Renal cortical epithelial cell (primary cell): ENCODE measurements around the gene ACADVL. TPM values are rescaled to one million over a fixed set of nuclear protein-coding genes. Genes with fewer than 3 reads are reported as not detected.

Experiments
- DNase-seq: peaks from one replicate; pipeline ENCODE4 v3.0.0-alpha.2; 2011; ENCODE audit warnings: low read depth
- total RNA-seq: library from RNA; depleted of rRNA; stranded (reverse); fragments of >200 nt; gene quantifications from 2 replicates; pipeline ENCODE4 v1.2.3, GENCODE V29; 2014

ACADVL gene
- total RNA-seq, 1 donor from 2014 or later = 307 TPM

GRCh38 chr17:7191571-7192270 lies 28.0 kb upstream of the ACADVL start:
- DNase-seq = no peak

- DNase-seq = no peak
These were observed 27.3 kb upstream of the ACADVL start for GRCh38 chr17:7192271-7192937.

- no peak for DNase-seq
These were observed 23.8 kb upstream of the ACADVL start for GRCh38 chr17:7195971-7196370.

- no peak for DNase-seq
These were observed 22.9 kb upstream of the ACADVL start for GRCh38 chr17:7196651-7197401.

- DNase-seq = no peak
These were observed 16.3 kb upstream of the ACADVL start for GRCh38 chr17:7203391-7203790.

GRCh38 chr17:7204336-7204735 lies 15.4 kb upstream of the ACADVL start:
- DNase-seq = no peak

- peak; percentile 33 for DNase-seq
These were observed 14.8 kb upstream of the ACADVL start for GRCh38 chr17:7204828-7205461.

GRCh38 chr17:7205561-7205960 lies 14.2 kb upstream of the ACADVL start:
- DNase-seq = no peak

GRCh38 chr17:7207120-7208001 lies 12.4 kb upstream of the ACADVL start:
- DNase-seq = no peak

GRCh38 chr17:7208027-7208571 lies 11.6 kb upstream of the ACADVL start:
- DNase-seq = no peak

- DNase-seq = no peak
These were observed 10.8 kb upstream of the ACADVL start for GRCh38 chr17:7208754-7209460.

GRCh38 chr17:7211491-7212273 lies 8.1 kb upstream of the ACADVL start:
- no peak for DNase-seq

- peak; percentile 71 for DNase-seq
These were observed 5.8 kb upstream of the ACADVL start for GRCh38 chr17:7213895-7214299.

- peak; percentile 90 for DNase-seq
These were observed 5.2 kb upstream of the ACADVL start for GRCh38 chr17:7214300-7215135.

- DNase-seq = no peak
These were observed 4.6 kb upstream of the ACADVL start for GRCh38 chr17:7215136-7215638.

- no peak for DNase-seq
These were observed 4.0 kb upstream of the ACADVL start for GRCh38 chr17:7215652-7216180.

GRCh38 chr17:7216242-7217112 lies 3.3 kb upstream of the ACADVL start:
- DNase-seq = no peak
